K562 (cell line): ENCODE results near the gene EMX1. TPM values are rescaled to one million over a fixed set of nuclear protein-coding genes. Genes with fewer than 3 reads are reported as not detected.

Experiments used
- HDAC2 ChIP-seq: fragments of 450-650 bp; IDR thresholded peaks from 2 replicates; pipeline ENCODE4 v1.6.1; 2016; ENCODE audit warnings: mild to moderate bottlenecking
- HMG20B ChIP-seq: fragments of 250-450 bp; sonication (Bioruptor Pico); IDR thresholded peaks from 2 replicates; pipeline ENCODE4 v1.5.0; 2021; ENCODE audit warnings: mild to moderate bottlenecking
- KAT7 ChIP-seq: sonication (generic); formaldehyde crosslinking; IDR thresholded peaks from 2 replicates; pipeline ENCODE4 v1.8.0; 2022; ENCODE audit warnings: missing genetic modification reagents, mild to moderate bottlenecking, borderline replicate concordance
- NBN ChIP-seq: fragments of 450-650 bp; IDR thresholded peaks from 2 replicates; pipeline ENCODE4 v1.6.1; 2016; ENCODE audit warnings: low read depth, mild to moderate bottlenecking
- PHF21A ChIP-seq: fragments of 450-650 bp; IDR thresholded peaks from 2 replicates; pipeline ENCODE4 v1.6.1; 2017; ENCODE audit warnings: low read depth, borderline replicate concordance
- RERE ChIP-seq: sonication (generic); formaldehyde crosslinking; IDR thresholded peaks from 2 replicates; pipeline ENCODE4 v1.8.0; 2023; ENCODE audit warnings: missing genetic modification reagents, mild to moderate bottlenecking, borderline replicate concordance
- TEAD4 ChIP-seq, 2 experiments: sonication (generic) in 1 of 2; formaldehyde crosslinking in 1 of 2; IDR thresholded peaks; 2 replicates each; pipeline versions ENCODE4 v1.6.1 to v1.8.0; 2012 to 2022; ENCODE audit warnings: borderline replicate concordance in 1 of 2, inconsistent platforms in 1 of 2, low read length in 1 of 2, mild to moderate bottlenecking in 1 of 2, missing genetic modification reagents in 1 of 2
- ZNF282 ChIP-seq: sonication (generic); formaldehyde crosslinking; IDR thresholded peaks from 2 replicates; pipeline ENCODE4 v1.8.1; 2023; ENCODE audit warnings: missing genetic modification reagents
- polyA plus RNA-seq, 8 experiments: library from polyadenylated mRNA; depleted of rRNA in 4 of 8; stranded (reverse) in 5 of 8; unstranded in 3 of 8; fragments of >200 nt; fragmentation: Nextera tagmentation in 2 of 8; fragmentation: Illumina TruSeq in 1 of 8; extraction: Ambion mirVana in 2 of 8; extraction: Trizol in 1 of 8; gene quantifications; 2 replicates each; pipeline versions ENCODE4 v1.2.1 to v1.2.3, GENCODE V29; 2011 to 2014; ENCODE audit warnings: inconsistent platforms in 1 of 8, missing spikeins in 1 of 8
- total RNA-seq, 7 experiments: library from RNA; depleted of rRNA in 6 of 7; stranded (reverse); fragments of >200 nt in 6 of 7; fragmentation: Illumina TruSeq in 2 of 7; extraction: Trizol in 2 of 7; gene quantifications; 2 replicates each; pipeline versions ENCODE4 v1.2.1 to v1.2.3, GENCODE V29; 2011 to 2021; ENCODE audit warnings: low replicate concordance in 1 of 7

Gene EMX1
- total and polyA plus RNA-seq, 9 of the 15 experiments (the other 6 are each of a cell fraction or from before 2014, with no cell fraction given): 0.10 to 0.32 (median 0.21) TPM; not detected in 6

- TF ChIP-seq ZNF282 (CRISPR knock-in tag) (no peak), RERE (CRISPR knock-in tag) (no peak), HMG20B (CRISPR knock-in tag) (no peak), KAT7 (CRISPR knock-in tag) (no peak), HDAC2 (no peak), PHF21A (no peak), NBN (no peak), TEAD4 (IDR thresholded peaks at IDR 0.05; ENCODE audit: low read length) (no peak), TEAD4 (CRISPR knock-in tag; IDR thresholded peaks at IDR 0.05; ENCODE audit: borderline replicate concordance) (no peak)
- TF ChIP-seq, all 486 proteins: peak for 0
Observed at GRCh38 chr2:72968286-72968685, 51.0 kb downstream of the EMX1 start (continued).
